Measurements from ENCODE around the gene FRMD3.

FRMD3 gene

GRCh38 chr9:83327323-83327722 is 210.9 kb downstream of the FRMD3 start:
- POLR2A ChIA-PET, result no interaction called here
- TF ChIP-seq TARDBP (IDR thresholded peaks at IDR 0.05) (no peak), FOXA1 (IDR thresholded peaks at IDR 0.05) (no peak), L3MBTL2 (conservative IDR thresholded peaks at IDR 0.05) (no peak), LEF1 (IDR thresholded peaks at IDR 0.05; ENCODE audit: borderline replicate concordance) (no peak), HDGF (IDR thresholded peaks at IDR 0.05; ENCODE audit: borderline replicate concordance) (no peak), PKNOX1 (IDR thresholded peaks at IDR 0.05) (no peak), ARNT (IDR thresholded peaks at IDR 0.05) (no peak), SUZ12 (IDR thresholded peaks at IDR 0.05) (no peak), FOXM1 (IDR thresholded peaks at IDR 0.05; ENCODE audit: borderline replicate concordance) (no peak), ELF4 (IDR thresholded peaks at IDR 0.05) (no peak), SP1 (IDR thresholded peaks at IDR 0.05) (no peak), FOXK2 (IDR thresholded peaks at IDR 0.05) (no peak), CTBP1 (IDR thresholded peaks at IDR 0.05; ENCODE audit: borderline replicate concordance) (no peak), BHLHE40 (IDR thresholded peaks at IDR 0.05; ENCODE audit: borderline replicate concordance) (no peak), ZNF384 (IDR thresholded peaks at IDR 0.05) (no peak), NFRKB (IDR thresholded peaks at IDR 0.05) (no peak)
- CTCF ChIA-PET, result no interaction called here
- no peak for DNase-seq (ENCODE audit: extremely low spot score)

- ChIA-PET POLR2A (no interaction called here), CTCF (no interaction called here)
- TF ChIP-seq FOXK2 (IDR thresholded peaks at IDR 0.05) (no peak), ELF4 (IDR thresholded peaks at IDR 0.05) (no peak), LEF1 (IDR thresholded peaks at IDR 0.05; ENCODE audit: borderline replicate concordance) (no peak), BHLHE40 (IDR thresholded peaks at IDR 0.05; ENCODE audit: borderline replicate concordance) (no peak), ARNT (IDR thresholded peaks at IDR 0.05) (no peak), PKNOX1 (IDR thresholded peaks at IDR 0.05) (no peak), FOXM1 (IDR thresholded peaks at IDR 0.05; ENCODE audit: borderline replicate concordance) (no peak), FOXA1 (IDR thresholded peaks at IDR 0.05) (no peak)
- no peak for DNase-seq (ENCODE audit: extremely low spot score)
Observed at GRCh38 chr9:83323148-83323547, 215.1 kb downstream of the FRMD3 start.

- POLR2A ChIA-PET, result no interaction called here
- no peak for DNase-seq (ENCODE audit: extremely low spot score)
- no peak for TF ChIP-seq ELF4 (IDR thresholded peaks at IDR 0.05)
- TF ChIP-seq FOXA1 (IDR thresholded peaks at IDR 0.05), result no peak
- no peak for TF ChIP-seq HDGF (IDR thresholded peaks at IDR 0.05; ENCODE audit: borderline replicate concordance)
- no peak for TF ChIP-seq ARNT (IDR thresholded peaks at IDR 0.05)
- no peak for TF ChIP-seq L3MBTL2 (conservative IDR thresholded peaks at IDR 0.05)
- no peak for TF ChIP-seq SUZ12 (IDR thresholded peaks at IDR 0.05)
- TF ChIP-seq SP1 (IDR thresholded peaks at IDR 0.05), result no peak
- no peak for TF ChIP-seq PKNOX1 (IDR thresholded peaks at IDR 0.05)
- TF ChIP-seq LEF1 (IDR thresholded peaks at IDR 0.05; ENCODE audit: borderline replicate concordance), result no peak
- TF ChIP-seq CTBP1 (IDR thresholded peaks at IDR 0.05; ENCODE audit: borderline replicate concordance), result no peak
- no peak for TF ChIP-seq ZNF384 (IDR thresholded peaks at IDR 0.05)
- no peak for TF ChIP-seq TARDBP (IDR thresholded peaks at IDR 0.05)
- no peak for TF ChIP-seq NFRKB (IDR thresholded peaks at IDR 0.05)
- TF ChIP-seq FOXK2 (IDR thresholded peaks at IDR 0.05), result no peak
- TF ChIP-seq BHLHE40 (IDR thresholded peaks at IDR 0.05; ENCODE audit: borderline replicate concordance), result no peak
- TF ChIP-seq FOXM1 (IDR thresholded peaks at IDR 0.05; ENCODE audit: borderline replicate concordance), result no peak
- CTCF ChIA-PET, result no interaction called here
Observed at GRCh38 chr9:83322438-83322837, 215.8 kb downstream of the FRMD3 start.

- TF ChIP-seq LEF1 (IDR thresholded peaks at IDR 0.05; ENCODE audit: borderline replicate concordance) (no peak), ELF4 (IDR thresholded peaks at IDR 0.05) (no peak), FOXM1 (IDR thresholded peaks at IDR 0.05; ENCODE audit: borderline replicate concordance) (no peak), FOXA1 (IDR thresholded peaks at IDR 0.05) (no peak)
- no peak for DNase-seq (ENCODE audit: extremely low spot score)
- ChIA-PET CTCF (no interaction called here), POLR2A (no interaction called here)
Observed at GRCh38 chr9:83317244-83317643, 221.0 kb downstream of the FRMD3 start.

GRCh38 chr9:83315649-83316048 is 222.6 kb downstream of the FRMD3 start:
- ChIA-PET CTCF (no interaction called here), POLR2A (no interaction called here)
- no peak for DNase-seq (ENCODE audit: extremely low spot score)
- no peak for TF ChIP-seq HDGF (IDR thresholded peaks at IDR 0.05; ENCODE audit: borderline replicate concordance)
- no peak for TF ChIP-seq SP1 (IDR thresholded peaks at IDR 0.05)
- no peak for TF ChIP-seq ZNF384 (IDR thresholded peaks at IDR 0.05)
- TF ChIP-seq SUZ12 (IDR thresholded peaks at IDR 0.05), result no peak
- no peak for TF ChIP-seq BHLHE40 (IDR thresholded peaks at IDR 0.05; ENCODE audit: borderline replicate concordance)

GRCh38 chr9:83313781-83314180 is 224.4 kb downstream of the FRMD3 start:
- ChIA-PET CTCF (no interaction called here), POLR2A (no interaction called here)
- DNase-seq (ENCODE audit: extremely low spot score), result no peak
- TF ChIP-seq FOXM1 (IDR thresholded peaks at IDR 0.05; ENCODE audit: borderline replicate concordance) (no peak), NFRKB (IDR thresholded peaks at IDR 0.05) (no peak), PKNOX1 (IDR thresholded peaks at IDR 0.05) (no peak)

Measured in HEK293T (cell line).